ENCODE measurements around the gene RHCG.

RHCG gene

DNA sequence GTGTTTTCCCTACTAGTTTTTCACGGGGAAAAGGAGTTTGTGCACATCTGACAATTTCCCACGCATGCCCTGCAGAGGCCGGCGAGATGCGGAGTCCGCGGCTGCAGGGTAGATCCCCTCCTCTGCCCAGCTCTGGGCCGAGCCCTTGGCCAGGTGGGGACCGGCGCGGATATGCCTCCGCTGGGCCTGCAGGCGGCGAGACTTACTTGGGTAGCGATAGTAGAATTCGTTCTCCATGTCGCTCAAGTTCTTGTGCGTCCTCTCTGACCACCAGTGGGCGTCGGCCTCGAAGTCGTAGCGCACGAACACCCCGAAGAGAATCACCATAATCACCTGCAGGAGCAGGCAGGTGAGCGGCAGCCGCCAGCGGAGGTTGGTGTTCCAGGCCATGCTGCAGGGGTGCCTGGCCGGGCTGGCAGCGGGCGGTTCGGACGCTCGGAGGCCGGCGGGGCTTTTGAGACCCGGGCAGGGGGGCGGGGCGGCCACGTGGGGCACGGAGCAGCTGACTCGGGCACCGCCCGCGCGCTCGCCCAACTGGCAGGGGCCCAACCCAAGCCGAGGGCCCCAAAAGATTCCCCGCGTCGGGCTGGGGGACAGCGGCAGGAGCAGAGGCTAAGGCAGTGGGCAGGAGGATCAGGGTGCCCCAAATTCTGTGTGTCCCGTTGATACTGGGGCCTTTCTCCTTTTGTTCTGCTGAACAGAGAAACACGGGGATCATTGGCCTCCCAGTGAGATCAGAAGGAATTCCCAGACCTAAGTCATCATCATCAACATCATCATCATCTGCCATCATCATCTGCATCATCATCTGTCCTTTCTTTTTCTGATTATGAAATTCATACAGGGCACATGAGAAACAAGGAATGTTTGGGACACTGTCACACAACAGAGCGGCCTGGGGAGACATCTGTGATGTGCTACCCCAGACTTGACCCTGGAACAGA lies at the start of gene RHCG:
TSS of gene RHCG (minus strand) at position 429 of the 944 bp plus-strand sequence. CDS start at position 390, 39 bp downstream.
- no peak for DNase-seq (ENCODE audit: low read depth)

DNA sequence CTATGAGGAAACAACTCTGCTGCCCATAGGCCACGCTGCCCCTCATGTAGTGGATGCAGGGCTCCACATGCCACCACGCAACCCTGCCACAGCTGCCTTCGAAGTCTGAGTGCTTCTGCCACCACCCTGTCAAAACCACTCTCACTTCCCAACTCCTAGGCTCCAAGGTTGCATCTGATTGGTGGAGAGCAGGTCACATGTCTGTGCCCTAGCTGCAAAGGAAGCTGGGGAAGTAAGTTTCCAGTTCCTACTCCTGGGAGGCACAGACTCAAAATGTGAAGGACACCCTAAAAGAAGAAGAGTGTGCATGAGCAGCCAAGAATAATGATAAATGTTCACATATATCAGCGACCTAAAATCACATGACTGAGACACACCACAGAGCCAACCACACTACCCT lies 47.0 kb upstream of the RHCG start:
- DNase-seq (ENCODE audit: low read depth) = no peak

DNA sequence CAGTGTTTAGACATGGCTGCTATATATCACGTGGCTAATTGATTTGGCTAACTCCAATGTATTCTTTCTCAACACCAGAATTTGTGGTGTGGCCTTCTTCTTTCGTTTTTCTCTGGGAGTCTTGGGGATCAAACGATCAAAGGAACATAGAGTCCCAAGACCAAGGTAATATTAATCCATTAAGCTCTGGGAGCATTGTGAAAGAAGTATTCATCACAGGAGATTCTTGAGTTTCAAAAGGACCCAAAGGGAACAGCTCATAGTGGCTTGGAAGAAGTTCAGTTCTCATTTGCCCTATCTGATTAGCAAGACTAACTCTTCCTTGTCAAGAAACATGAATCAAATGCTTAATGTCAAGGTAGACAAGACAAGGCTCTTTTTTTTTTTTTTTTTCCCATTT lies 46.0 kb upstream of the RHCG start:
- no peak for DNase-seq (ENCODE audit: low read depth)

DNA sequence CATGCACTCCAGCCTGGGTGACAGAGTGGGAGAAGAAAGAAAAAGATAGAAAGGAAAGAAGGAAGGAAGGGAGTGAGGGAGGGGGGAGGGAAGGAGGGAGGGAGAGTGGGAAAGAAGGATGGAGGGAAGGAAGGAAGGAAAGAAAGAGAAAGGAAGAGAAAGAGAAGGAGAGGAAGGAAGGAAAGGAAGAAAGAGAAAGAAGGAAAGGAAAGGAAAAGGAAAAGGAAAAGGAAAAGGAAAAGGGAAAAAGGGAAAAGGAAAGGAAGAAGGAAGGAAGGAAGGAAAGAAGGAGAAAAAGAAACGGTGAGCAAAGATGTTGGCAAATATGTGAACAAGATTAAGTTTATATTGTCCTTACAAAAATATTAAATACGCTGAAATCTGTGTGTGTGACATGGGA lies 42.6 kb upstream of the RHCG start:
- DNase-seq (ENCODE audit: low read depth) = no peak

DNA sequence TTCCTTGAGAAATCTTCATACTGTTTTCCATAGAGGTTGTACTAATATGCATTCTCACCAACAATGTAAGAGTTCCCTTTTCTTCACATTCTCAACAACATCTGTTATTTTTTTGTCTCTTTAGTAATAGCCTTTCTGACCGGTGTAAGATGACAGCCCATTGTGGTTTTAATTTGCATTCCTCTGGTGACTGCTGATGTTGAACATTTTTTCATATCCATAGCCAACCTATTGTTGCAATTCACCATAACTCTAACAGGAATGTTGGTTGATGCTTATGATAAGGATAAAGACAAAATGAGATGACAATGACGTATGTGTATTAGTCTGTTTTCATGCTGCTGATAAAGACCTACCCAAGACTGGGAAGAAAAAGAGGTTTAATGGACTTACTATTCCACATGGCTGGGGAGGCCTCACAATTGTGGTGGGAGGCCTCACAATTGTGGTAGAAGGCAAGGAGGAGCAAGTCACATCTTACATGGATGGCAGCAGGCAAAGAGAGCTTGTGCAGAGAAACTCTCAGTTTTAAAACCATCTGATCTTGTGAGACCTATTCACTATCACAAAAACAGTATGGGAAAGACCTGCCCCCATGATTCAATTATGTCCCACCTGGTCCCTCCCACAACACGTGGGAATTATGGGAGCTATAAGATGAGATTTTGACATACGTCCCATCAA lies 37.6 kb upstream of the RHCG start:
- no peak for DNase-seq (ENCODE audit: low read depth)

DNA sequence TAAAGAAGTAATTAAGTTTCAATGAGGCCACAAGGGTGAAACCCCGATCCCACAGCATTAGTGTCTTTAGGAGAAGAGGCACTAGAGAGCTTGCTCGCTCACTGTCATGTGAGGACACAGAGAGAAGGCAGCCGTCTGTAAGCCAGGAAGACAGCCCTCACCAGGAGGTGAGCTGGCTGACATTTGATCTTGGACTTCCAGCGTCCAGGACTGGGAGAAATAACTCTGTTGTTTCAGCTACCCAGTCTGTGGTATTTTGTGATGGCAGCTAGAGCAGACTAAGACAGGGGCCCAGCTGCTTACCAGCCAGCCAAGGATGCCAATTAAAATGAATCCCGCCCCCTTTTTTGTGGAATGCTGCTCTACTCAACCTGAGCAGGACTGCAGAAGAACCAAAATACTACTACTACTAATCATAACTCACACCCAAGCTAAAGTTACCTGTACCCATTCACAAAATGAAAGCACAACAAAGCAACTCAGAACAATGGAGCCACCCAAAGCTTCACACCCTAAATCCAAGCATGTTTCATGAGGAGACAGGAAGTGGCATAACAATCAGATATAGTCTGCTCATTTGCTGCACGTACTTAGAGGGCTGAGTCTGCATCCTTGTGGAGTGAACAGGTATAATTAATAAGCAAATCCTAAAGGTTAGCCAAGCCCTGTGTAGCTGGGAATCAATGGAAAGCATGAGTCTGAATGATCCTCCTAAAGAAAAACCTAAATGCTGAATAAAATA lies 35.6 kb upstream of the RHCG start:
- no peak for DNase-seq (ENCODE audit: low read depth)

DNA sequence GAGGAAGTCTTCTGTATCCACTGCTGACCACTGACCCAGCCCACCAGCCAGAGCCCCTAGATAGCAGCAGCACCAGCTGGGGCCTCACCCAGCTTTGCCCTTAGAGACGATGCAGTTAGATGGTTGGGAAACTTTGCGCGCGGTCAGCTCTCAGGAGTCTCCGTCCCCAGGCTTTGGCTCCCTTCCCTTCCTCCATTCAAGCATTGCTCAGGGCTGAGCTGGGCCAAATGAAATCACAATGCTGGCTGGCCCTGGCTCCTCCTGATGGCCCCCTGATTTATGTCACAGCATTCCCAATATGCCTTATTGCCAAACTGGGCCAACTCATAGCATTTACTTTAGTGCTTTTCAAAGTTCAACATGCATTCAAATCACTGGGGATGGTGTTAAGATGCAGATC lies 34.6 kb upstream of the RHCG start:
- no peak for DNase-seq (ENCODE audit: low read depth)

DNA sequence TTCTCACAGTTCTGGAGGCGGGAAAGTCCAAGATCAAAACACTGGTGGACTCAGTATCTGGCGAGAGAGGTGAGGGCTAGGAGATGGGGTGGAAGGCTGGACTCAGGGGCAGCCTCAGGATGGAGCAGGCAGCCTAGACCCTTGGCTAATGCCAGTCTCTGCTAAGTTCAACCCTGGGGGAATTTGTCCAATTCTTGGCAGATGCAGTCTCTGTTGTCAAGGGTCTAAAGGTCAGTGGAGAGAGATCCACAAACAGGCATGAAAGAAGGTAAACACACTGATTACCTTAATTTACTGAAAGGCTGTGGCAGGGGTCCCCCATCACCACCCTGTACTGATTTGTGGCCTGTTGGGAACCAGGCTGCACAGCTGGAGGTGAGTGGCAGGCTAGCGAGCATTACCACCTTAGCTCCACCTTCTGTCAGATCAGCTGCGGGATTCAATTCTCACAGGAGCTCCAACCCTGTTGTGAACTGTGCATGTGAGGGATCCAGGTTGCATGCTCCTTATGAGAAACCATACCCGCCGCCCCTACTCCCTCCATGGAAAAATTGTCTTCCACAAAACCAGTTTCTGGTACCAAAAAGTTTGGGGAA lies 32.5 kb upstream of the RHCG start:
- DNase-seq (ENCODE audit: low read depth) = no peak

DNA sequence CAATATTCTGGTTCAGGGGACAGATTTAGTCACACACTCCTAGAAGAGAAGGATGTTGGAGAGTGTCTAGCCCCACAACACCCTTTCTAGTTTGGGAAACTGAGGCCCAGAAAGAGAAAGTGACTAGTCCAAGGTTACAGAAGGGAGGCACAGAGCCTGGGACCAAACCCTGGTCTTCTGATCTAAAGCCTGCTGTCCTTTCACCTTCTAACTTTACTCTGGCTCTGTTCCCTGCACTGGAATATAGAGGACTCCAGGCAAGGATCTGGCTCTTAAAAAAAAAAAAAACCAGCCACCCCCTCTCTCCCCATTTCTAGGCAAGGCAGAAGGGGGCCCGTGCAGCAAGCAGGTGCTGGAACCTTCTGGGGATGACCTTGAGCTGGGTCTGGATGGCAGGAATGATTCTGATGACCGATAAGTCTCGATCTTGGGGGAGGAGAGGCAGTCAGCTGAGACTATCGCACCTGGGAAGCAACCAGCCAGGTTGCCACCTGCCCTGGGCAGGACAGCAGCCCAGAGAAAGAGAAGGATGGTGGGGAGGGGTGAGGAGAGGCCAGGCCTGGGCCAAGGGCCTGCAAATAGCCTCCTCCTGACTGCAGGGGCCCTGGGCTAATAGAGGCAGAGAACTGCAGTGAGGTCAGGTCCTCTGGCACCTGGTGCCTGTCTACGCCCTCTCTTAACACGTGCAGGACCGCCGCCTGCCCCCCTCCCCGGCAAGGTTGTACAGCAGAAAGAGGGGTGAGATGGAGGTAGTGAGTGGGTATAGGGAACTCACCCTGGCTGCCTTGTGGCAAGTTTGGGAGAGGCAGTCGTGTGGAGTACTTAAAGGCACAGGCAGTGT lies 30.4 kb upstream of the RHCG start:
- DNase-seq (ENCODE audit: low read depth) = no peak

DNA sequence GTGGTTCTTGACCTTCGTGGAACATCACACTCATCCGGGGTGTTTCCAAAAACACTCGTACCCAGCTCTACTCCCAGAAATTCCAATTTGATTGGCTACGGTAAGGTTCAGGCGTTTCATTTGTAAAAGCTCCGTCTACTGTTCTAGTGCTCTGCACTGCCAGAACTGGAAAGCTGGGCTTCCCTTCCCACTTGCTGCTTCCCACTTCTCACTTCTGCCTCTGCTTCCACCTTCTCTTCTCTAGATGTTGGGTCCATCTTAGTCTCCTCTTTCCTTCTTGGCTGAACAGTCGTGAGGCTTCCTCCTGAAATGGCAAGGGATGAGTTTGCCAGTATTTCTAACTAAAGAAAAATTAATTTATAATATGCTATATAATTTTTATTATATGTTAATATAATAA lies 29.8 kb upstream of the RHCG start:
- DNase-seq (ENCODE audit: low read depth) = no peak

DNA sequence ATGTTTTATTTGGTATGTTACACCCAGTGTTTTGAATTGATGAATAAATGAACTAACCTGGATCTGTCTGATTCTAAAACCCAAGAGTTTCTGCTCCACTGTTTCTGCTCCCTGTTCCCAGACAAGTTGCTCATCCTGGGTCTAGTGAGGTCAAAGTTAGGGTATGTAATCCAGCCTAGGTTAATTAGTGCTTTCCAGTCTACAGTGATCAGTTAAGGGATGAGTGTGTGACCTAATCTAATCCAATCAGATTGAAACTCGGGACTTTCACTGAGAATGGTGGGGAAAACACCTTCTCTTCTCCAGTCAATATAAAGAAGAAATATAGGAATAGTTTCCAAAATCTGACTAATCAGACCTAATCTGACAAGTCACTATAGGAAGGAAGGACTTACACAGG lies 27.8 kb upstream of the RHCG start:
- no peak for DNase-seq (ENCODE audit: low read depth)

DNA sequence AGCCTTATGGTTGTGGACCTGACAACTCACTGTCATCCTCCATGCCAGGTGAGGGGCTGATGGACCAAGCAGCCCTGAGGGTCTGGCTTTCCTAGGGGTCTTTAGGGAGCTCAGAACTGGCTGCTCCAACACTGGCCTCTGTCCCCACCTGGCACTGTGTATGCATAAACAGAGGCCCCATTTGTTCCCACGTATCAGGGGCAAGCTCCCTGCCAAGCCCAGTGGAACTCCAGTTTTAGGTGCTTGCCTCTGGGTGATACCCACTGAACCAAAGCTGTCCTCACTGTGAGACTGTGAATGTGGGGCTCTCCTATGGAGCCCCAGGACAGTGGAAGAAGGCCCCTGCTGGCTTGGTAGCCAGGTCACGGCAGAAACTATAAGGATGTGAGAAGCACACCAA lies 26.7 kb upstream of the RHCG start:
- no peak for DNase-seq (ENCODE audit: low read depth)

DNA sequence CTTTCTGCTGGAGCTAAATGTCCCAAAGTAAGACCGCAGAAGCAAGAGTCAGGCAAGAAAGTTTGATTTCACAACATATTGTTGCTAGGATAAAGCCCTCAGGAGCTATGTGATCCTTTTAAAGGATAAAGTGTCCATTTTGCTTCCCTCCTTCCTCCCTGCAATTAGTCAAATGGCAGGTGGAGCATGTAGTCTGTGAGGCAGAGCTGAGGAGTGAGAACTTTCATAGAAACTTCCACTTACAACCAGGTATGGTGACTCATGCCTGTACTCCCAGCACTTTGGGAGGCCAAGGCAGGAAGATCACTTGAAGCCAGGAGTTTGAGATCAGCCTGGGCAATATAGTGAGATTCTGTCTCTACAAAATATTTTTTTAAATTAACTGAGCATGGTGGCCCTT lies 25.2 kb upstream of the RHCG start:
- DNase-seq (ENCODE audit: low read depth) = no peak

DNA sequence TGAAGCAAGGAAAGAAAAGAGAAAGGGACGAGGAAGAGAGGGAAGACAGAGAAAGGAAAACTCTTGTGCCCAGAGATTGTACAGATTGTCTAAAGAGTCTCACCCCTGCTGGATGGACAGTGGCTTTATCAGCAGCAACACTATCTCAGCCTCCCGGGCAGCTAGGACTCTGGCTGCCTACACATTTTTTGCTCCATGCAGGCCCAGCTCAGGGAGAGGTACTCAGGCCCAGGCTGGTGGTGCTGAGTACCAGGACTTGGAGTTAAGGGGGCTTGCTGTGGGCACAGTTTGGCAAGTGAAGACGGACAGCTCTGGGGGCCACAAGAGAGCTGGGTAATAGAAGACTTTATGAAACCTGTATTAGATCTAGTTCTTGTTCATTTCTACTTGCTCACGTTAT lies 19.1 kb upstream of the RHCG start:
- DNase-seq (ENCODE audit: low read depth) = no peak

DNA sequence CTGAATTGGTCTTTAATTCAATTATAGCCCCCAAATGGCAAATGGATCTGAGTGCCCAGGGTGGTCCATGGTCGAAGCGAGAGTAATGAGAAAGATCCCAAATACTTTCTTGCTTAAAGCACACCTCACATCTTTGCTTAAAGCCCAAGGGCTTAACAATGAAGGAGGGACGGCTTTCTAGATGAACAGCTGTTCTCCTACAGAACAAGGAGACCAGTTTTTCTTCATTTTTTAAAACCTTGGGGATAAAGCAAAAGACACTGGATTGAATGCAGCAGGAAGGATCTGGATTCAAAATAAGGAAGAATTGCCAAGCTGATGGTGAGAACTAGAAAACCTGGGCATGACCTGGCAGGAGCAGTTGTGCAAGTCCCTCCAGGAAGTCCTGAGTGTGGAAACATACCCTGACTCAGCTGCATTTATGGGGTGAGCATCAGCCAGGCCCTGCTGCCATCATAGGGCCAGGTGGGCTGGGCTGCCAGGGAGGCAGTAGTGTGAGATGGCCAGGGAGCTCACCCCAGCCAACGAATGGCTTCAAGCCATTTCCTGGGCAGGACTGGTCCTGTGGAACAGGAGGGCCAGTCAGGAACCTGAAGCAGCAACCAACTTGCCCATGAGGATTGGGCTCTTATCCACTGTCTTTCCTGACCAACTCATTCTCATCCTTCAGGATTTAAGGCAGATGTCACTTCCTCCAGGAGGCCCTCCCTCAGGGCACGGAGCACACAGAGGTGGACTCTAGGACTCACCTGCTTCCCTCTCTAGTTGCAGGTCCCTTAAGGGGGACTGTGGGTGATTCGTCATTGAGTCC lies 18.4 kb upstream of the RHCG start:
- no peak for DNase-seq (ENCODE audit: low read depth)

DNA sequence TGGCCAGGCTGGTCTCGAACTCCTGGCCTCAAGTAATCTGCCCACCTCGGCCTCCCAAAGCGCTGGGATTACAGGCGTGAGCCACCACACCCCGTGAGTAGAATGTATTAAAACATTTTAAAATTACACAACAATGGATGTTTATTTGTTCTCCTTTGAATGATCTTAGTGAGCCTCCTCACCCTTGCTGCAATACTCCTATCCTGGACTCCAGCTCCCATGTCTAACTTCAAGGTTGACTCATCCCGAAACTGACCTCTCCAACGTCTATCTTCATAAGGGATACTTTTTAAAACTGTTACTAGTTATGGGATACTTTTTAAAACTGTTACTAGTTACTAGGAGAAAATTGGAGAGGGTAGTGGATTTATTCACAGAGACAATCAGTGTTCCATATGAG lies 17.8 kb upstream of the RHCG start:
- DNase-seq (ENCODE audit: low read depth) = no peak

DNA sequence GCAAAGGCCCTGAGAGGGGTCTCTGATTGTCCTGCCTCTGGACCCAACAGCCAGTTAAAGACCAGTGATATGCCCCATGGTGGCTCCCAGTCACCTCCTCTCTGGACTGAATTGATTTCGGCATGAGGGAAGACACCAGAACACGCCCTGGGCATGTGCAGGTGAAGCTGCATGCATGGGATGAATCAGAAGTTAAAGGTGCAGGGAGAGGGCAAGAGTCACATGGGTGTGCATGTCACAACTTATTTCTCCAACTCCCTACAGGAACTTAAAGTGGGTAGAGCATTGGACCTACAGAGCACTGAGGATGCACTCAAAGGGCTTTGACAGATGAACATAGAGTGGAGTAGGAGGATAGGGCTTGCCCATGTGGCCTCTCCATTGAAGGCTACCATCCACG lies 16.9 kb upstream of the RHCG start:
- DNase-seq (ENCODE audit: low read depth) = no peak

DNA sequence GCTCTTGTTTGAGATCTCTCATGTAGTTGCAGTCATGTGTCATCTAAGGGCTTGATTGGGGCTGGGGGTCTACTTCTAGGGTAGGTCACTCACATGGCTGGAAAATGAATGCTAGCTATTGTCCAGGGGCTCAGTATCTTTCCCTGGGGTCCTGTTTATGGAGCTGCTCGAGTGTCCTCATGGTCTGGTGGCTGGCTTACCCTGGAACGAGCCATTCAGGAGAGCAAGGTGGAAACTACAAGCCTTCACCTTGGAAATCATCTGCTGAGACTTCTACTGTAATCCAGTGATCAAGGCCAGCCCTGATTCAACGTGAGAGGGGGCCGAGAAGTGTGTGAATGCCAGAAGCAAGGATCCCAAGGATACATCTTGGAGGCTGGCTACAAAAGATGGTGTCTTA lies 16.2 kb upstream of the RHCG start:
- no peak for DNase-seq (ENCODE audit: low read depth)

DNA sequence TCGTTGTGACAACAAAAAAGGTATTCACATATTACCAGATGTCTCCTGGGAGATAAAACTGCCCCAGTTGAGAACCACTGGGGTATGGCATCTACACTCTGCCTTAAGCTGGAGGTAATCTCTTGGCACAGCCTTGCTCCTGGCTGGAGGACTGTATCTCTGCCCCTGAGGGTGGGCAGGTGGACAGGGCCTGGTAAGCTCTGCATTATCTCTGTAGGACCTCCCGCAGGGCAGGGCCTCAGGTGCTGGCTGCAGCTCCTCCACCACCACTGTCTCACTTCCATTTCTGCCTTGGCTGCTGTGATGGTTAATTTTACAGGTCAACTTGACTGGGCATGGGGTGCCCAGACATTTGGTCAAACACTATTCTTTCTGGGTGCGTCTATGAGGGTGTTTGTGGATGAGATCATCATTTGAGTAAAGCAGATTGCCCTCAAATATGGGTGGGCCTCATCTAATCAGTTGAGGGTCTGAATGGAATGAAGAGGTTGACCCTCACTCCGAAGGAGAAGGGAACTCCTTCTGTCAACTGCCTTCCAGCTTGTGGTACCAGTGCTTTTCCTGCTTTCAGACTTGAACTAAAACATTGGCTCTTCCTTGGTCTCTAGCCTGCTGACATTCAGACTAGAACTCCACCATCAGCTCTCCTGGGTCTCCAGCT lies 9.8 kb upstream of the RHCG start:
- DNase-seq (ENCODE audit: low read depth) = no peak

DNA sequence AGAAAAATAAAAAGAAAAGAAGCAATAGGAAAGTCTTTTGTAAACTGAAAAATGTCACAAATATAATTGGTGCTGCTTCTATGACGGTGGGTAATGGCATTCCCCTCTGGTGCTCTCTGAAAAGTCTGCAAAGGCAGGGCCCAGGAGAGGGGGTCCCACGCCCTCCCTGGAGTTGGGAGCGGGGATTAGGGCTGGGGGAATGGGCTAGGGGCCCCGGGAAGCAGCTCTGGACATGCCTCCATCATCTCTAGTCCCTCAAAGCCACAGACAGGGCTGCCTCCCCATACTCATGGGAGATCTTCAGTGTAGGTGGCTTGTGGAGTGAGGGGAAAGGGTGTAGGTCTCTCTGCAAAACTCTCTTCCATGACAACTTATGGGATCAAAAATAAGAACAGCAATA lies 7.8 kb upstream of the RHCG start:
- DNase-seq (ENCODE audit: low read depth) = no peak

Measured in stimulated activated CD8-positive, alpha-beta memory T cell treated with anti-CD3 and anti-CD28 coated beads, Interleukin-4, amount 100 ng/mL, for 24 hours (primary cell).